GM12872 (cell line): ENCODE results near the gene FGG.

Experiments used
- CTCF ChIP-seq: IDR thresholded peaks from 3 replicates; pipeline ENCODE4 v1.5.1; 2011; ENCODE audit warnings: low read depth, mild to moderate bottlenecking, low read length, moderate library complexity; ENCODE audit not compliant: insufficient read depth

Gene FGG

GRCh38 chr4:154611833-154612232, 623 bp downstream of the FGG start:
- no peak for TF ChIP-seq CTCF

GRCh38 chr4:154610582-154610981, 1.9 kb downstream of the FGG start:
- no peak for TF ChIP-seq CTCF

- no peak for TF ChIP-seq CTCF
Measured at GRCh38 chr4:154609532-154609931, 2.9 kb downstream of the FGG start.

GRCh38 chr4:154608361-154609252, 3.8 kb downstream of the FGG start:
- no peak for TF ChIP-seq CTCF

- TF ChIP-seq CTCF, result no peak
Measured at GRCh38 chr4:154606728-154607723, 5.4 kb downstream of the FGG start.

- no peak for TF ChIP-seq CTCF
Measured at GRCh38 chr4:154604696-154605200, 7.7 kb downstream of the FGG start.
